ENCODE measurements around the gene OPRM1. TPM values are rescaled to one million over a fixed set of nuclear protein-coding genes. Genes with fewer than 3 reads are reported as not detected.

The OPRM1 gene
- total RNA-seq, 1 donor from 2014 or later, result not detected

GRCh38 chr6:154095571-154095970 is 56.5 kb downstream of the OPRM1 start:
- no peak overlapping the region for H3K27ac ChIP-seq
- no peaks in the 10 kb centered on the region for H4K20me1 ChIP-seq (ENCODE audit: low read depth)
- Mint-ChIP-seq H3K9me3 (no peaks in the 10 kb centered on the region), H3K4me3 (no peak overlapping the region), H3K4me1 (no peaks in the 10 kb centered on the region), H3K27me3 (ENCODE audit: insufficient read depth, low read depth) (no peaks in the 10 kb centered on the region), H3K36me3 (no peaks in the 10 kb centered on the region), H3K27ac (no peak overlapping the region)
- no peak overlapping the region for H3K9ac ChIP-seq
- no peaks in the 10 kb centered on the region for H3K9me3 ChIP-seq (ENCODE audit: low read depth)
- H2AFZ ChIP-seq (replicated peaks), result no peak overlapping the region
- DNase-seq (ENCODE audit: low spot score), result no peak
- H3K36me3 ChIP-seq, result no peaks in the 10 kb centered on the region
- no peak overlapping the region for H3K4me2 ChIP-seq
- no peaks in the 10 kb centered on the region for H3K27me3 ChIP-seq
- H3K79me2 ChIP-seq (ENCODE audit: low read depth), result no peaks in the 10 kb centered on the region
- H3K4me3 ChIP-seq, result no peak overlapping the region
- no peaks in the 10 kb centered on the region for H3K4me1 ChIP-seq
- H3F3A ChIP-seq (ENCODE audit: low read depth), result no peaks in the 10 kb centered on the region
- TF ChIP-seq EZH2 (IDR thresholded peaks at IDR 0.05) (no peak), EZH2phosphoT487 (IDR thresholded peaks at IDR 0.05) (no peak)
- TF ChIP-seq, protein P1, sequence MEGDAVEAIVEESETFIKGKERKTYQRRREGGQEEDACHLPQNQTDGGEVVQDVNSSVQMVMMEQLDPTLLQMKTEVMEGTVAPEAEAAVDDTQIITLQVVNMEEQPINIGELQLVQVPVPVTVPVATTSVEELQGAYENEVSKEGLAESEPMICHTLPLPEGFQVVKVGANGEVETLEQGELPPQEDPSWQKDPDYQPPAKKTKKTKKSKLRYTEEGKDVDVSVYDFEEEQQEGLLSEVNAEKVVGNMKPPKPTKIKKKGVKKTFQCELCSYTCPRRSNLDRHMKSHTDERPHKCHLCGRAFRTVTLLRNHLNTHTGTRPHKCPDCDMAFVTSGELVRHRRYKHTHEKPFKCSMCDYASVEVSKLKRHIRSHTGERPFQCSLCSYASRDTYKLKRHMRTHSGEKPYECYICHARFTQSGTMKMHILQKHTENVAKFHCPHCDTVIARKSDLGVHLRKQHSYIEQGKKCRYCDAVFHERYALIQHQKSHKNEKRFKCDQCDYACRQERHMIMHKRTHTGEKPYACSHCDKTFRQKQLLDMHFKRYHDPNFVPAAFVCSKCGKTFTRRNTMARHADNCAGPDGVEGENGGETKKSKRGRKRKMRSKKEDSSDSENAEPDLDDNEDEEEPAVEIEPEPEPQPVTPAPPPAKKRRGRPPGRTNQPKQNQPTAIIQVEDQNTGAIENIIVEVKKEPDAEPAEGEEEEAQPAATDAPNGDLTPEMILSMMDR (IDR thresholded peaks at IDR 0.05), result no peak

- Histone ChIP-seq H3K36me3 (no peaks in the 10 kb centered on the region), H3K79me2 (ENCODE audit: low read depth) (no peaks in the 10 kb centered on the region), H4K20me1 (ENCODE audit: low read depth) (no peaks in the 10 kb centered on the region), H2AFZ (replicated peaks) (no peak overlapping the region), H3K27me3 (no peaks in the 10 kb centered on the region), H3F3A (ENCODE audit: low read depth) (no peaks in the 10 kb centered on the region), H3K9me3 (ENCODE audit: low read depth) (no peaks in the 10 kb centered on the region), H3K4me3 (no peak overlapping the region), H3K9ac (no peak overlapping the region), H3K4me2 (no peak overlapping the region), H3K27ac (no peak overlapping the region), H3K4me1 (no peaks in the 10 kb centered on the region)
- no peaks in the 10 kb centered on the region for H3K27me3 Mint-ChIP-seq (ENCODE audit: insufficient read depth, low read depth)
- H3K9me3 Mint-ChIP-seq, result no peaks in the 10 kb centered on the region
- H3K36me3 Mint-ChIP-seq, result no peaks in the 10 kb centered on the region
- H3K27ac Mint-ChIP-seq, result no peak overlapping the region
- DNase-seq (ENCODE audit: low spot score), result no peak
- H3K4me3 Mint-ChIP-seq, result no peak overlapping the region
- no peaks in the 10 kb centered on the region for H3K4me1 Mint-ChIP-seq
- TF ChIP-seq, protein P1 (IDR thresholded peaks at IDR 0.05), result no peak
Observed at GRCh38 chr6:154096316-154096715, 57.3 kb downstream of the OPRM1 start.

- Mint-ChIP-seq H3K36me3 (no peaks in the 10 kb centered on the region), H3K27ac (no peak overlapping the region), H3K4me3 (no peak overlapping the region), H3K9me3 (no peaks in the 10 kb centered on the region), H3K4me1 (no peaks in the 10 kb centered on the region), H3K27me3 (ENCODE audit: insufficient read depth, low read depth) (no peaks in the 10 kb centered on the region)
- Histone ChIP-seq H3K36me3 (no peaks in the 10 kb centered on the region), H3K27me3 (no peaks in the 10 kb centered on the region), H2AFZ (replicated peaks) (no peak overlapping the region), H3K4me2 (no peak overlapping the region), H4K20me1 (ENCODE audit: low read depth) (no peaks in the 10 kb centered on the region), H3K4me1 (no peaks in the 10 kb centered on the region), H3K79me2 (ENCODE audit: low read depth) (no peaks in the 10 kb centered on the region), H3K9me3 (ENCODE audit: low read depth) (no peaks in the 10 kb centered on the region), H3K27ac (no peak overlapping the region), H3K9ac (no peak overlapping the region), H3F3A (ENCODE audit: low read depth) (no peaks in the 10 kb centered on the region), H3K4me3 (no peak overlapping the region)
- no peak for TF ChIP-seq EZH2phosphoT487 (IDR thresholded peaks at IDR 0.05)
- no peak for TF ChIP-seq EZH2 (IDR thresholded peaks at IDR 0.05)
- TF ChIP-seq, protein P1 (IDR thresholded peaks at IDR 0.05), result no peak
- no peak for DNase-seq (ENCODE audit: low spot score)
Observed at GRCh38 chr6:154096834-154097233, 57.8 kb downstream of the OPRM1 start.

DNA sequence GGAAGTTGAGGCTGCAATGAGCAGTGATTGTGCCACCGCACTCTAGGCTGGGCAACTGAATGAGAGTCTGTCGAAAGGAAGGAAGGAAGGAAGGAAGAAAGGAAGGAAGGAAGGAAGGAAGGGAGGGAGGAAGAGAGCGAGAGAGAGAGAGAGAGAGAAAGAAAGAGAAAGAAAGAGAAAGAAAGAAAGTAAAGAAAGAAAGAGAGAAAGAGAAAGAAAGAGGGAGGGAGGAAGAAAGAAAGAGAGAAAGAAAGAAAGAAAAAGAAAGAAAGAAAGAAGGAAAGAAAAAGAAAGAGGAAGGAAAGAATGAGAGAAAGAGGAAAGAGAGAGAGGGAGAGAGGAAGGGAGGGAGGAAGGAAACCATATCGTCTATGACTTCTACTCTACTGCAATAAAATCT is 60.2 kb downstream of the OPRM1 start:
- Histone ChIP-seq H3K79me2 (ENCODE audit: low read depth) (no peaks in the 10 kb centered on the region), H3K4me1 (no peaks in the 10 kb centered on the region), H3K9me3 (ENCODE audit: low read depth) (no peaks in the 10 kb centered on the region), H3K9ac (no peak overlapping the region), H3K4me3 (no peak overlapping the region), H3K27ac (no peak overlapping the region), H3K27me3 (no peaks in the 10 kb centered on the region), H4K20me1 (ENCODE audit: low read depth) (no peaks in the 10 kb centered on the region), H2AFZ (replicated peaks) (no peak overlapping the region), H3F3A (ENCODE audit: low read depth) (no peaks in the 10 kb centered on the region), H3K36me3 (no peaks in the 10 kb centered on the region), H3K4me2 (no peak overlapping the region)
- Mint-ChIP-seq H3K4me3 (no peak overlapping the region), H3K27me3 (ENCODE audit: insufficient read depth, low read depth) (no peaks in the 10 kb centered on the region), H3K27ac (no peak overlapping the region), H3K4me1 (no peaks in the 10 kb centered on the region), H3K9me3 (no peaks in the 10 kb centered on the region), H3K36me3 (no peaks in the 10 kb centered on the region)
- DNase-seq (ENCODE audit: low spot score), result no peak
- TF ChIP-seq, protein P1 (IDR thresholded peaks at IDR 0.05), result no peak
- no peak for TF ChIP-seq EZH2phosphoT487 (IDR thresholded peaks at IDR 0.05)
- no peak for TF ChIP-seq EZH2 (IDR thresholded peaks at IDR 0.05)
